Common myeloid progenitor, CD34-positive (primary cell): ENCODE data around the gene ING3.
"Not testable (repeated sequence)": the region's sequence is repeated elsewhere in the genome, so short reads cannot be mapped to it uniquely, and the experiment has no call there.

Experiments used
- CTCF ChIA-PET: fragments of 350-600 bp; sonication (Branson Sonifier 250); formaldehyde crosslinking; loops from one replicate; lab custom pipeline; 2021; ENCODE audit warnings: antibody characterized with exemption; lab: Charles Lee
- POLR2A ChIA-PET: fragments of 350-600 bp; sonication (Branson Sonifier 250); formaldehyde crosslinking; loops from one replicate; lab custom pipeline; 2021; ENCODE audit warnings: antibody characterized with exemption; lab: Charles Lee
- DNase-seq, 3 donors: peaks; one replicate each; pipeline versions ENCODE4 v3.0.0 to v3.0.0-alpha.2; 2013
- H3K27ac ChIP-seq, 2 experiments: 1 replicate in 1 of 2; 2 replicates in 1 of 2; pipeline ENCODE4 v1.7.0; 2013; ENCODE audit warnings: inconsistent platforms in 2 of 2, low read length in 2 of 2, mild to moderate bottlenecking in 2 of 2, low read depth in 1 of 2, moderate library complexity in 1 of 2; ENCODE audit not compliant: severe bottlenecking in 2 of 2, insufficient read depth in 1 of 2, poor library complexity in 1 of 2
- H3K27me3 ChIP-seq, 5 experiments: replicated peaks in 2 of 5; 1 replicate in 3 of 5; 2 replicates in 2 of 5; pipeline versions ENCODE4 v1.6.1 to v1.7.0; 2013; ENCODE audit warnings: low read length in 4 of 5, mild to moderate bottlenecking in 2 of 5, moderate library complexity in 2 of 5, inconsistent platforms in 1 of 5; ENCODE audit not compliant: insufficient read depth in 5 of 5, control insufficient read depth in 4 of 5
- H3K36me3 ChIP-seq, 4 experiments: 1 replicate in 2 of 4; 2 replicates in 2 of 4; pipeline versions ENCODE4 v1.6.1 to v1.7.0; 2013; ENCODE audit warnings: low read length in 3 of 4, control low read depth in 1 of 4, mild to moderate bottlenecking in 1 of 4; ENCODE audit not compliant: control insufficient read depth in 4 of 4, insufficient read depth in 4 of 4
- H3K4me1 ChIP-seq, 4 experiments: 1 replicate in 3 of 4; 2 replicates in 1 of 4; pipeline versions ENCODE4 v1.6.1 to v1.7.1; 2013; ENCODE audit warnings: low read length in 3 of 4, mild to moderate bottlenecking in 3 of 4, control low read depth in 1 of 4, inconsistent platforms in 1 of 4, moderate library complexity in 1 of 4; ENCODE audit not compliant: control insufficient read depth in 4 of 4, insufficient read depth in 4 of 4; ENCODE audit errors: control extremely low read depth in 1 of 4
- H3K4me3 ChIP-seq, 7 experiments: 1 replicate in 4 of 7; 2 replicates in 3 of 7; pipeline versions ENCODE4 v1.5.1 to v1.7.0; 2013; ENCODE audit warnings: mild to moderate bottlenecking in 7 of 7, low read length in 6 of 7, moderate library complexity in 6 of 7, inconsistent platforms in 2 of 7, low read depth in 2 of 7, control low read depth in 1 of 7; ENCODE audit not compliant: insufficient read depth in 4 of 7, control insufficient read depth in 1 of 7; ENCODE audit errors: extremely low read depth in 1 of 7
- H3K9me3 ChIP-seq, 5 experiments: 1 replicate in 4 of 5; 2 replicates in 1 of 5; pipeline versions ENCODE4 v1.6.1 to v1.7.1; 2013; ENCODE audit warnings: low read length in 4 of 5, mild to moderate bottlenecking in 2 of 5, inconsistent platforms in 1 of 5, low read depth in 1 of 5, moderate library complexity in 1 of 5; ENCODE audit not compliant: control insufficient read depth in 4 of 5, insufficient read depth in 2 of 5; ENCODE audit errors: control extremely low read depth in 1 of 5
- WGBS: methylation state at CpG from one replicate; pipeline ENCODE4 v1.1.5; 2013; ENCODE audit not compliant: insufficient coverage; 5-methylcytosine and 5-hydroxymethylcytosine counted together

Gene ING3

GRCh38 chr7:120981888-120982615 is 31.5 kb downstream of the ING3 start:
- no peaks in the 10 kb centered on the region for H3K27me3 ChIP-seq
- peaks cover 0 to 34% (median 3%) of the 10 kb centered on the region in 4 experiments for H3K4me1 ChIP-seq
- no peaks in the 10 kb centered on the region for H3K36me3 ChIP-seq
- 66% methylated on average over 4 of the region's 4 CpGs for WGBS
- ChIA-PET CTCF (no interaction called here), POLR2A (interaction anchor here (0.6 kb wide), 1 partner anchor 32 kb away, joined by 4 read pairs; the partner anchor contains the start of gene ING3)
- DNase-seq = peak in 2 of 3 donors; percentile 30 to 46
- H3K4me3 ChIP-seq = no peak overlapping the region
- no peak overlapping the region for H3K27ac ChIP-seq
- no peaks in the 10 kb centered on the region for H3K9me3 ChIP-seq

GRCh38 chr7:120983592-120983991 is 33.0 kb downstream of the ING3 start:
- H3K4me3 ChIP-seq, CTCF ChIA-PET, H3K27me3 ChIP-seq, POLR2A ChIA-PET, H3K9me3 ChIP-seq, DNase-seq, H3K36me3 ChIP-seq, H3K27ac ChIP-seq: not testable (repeated sequence)
- peaks cover 7 to 41% (median 9%) of the 10 kb centered on the region in 4 experiments for H3K4me1 ChIP-seq
- 90% methylated on average over 2 of the region's 8 CpGs for WGBS

GRCh38 chr7:120984406-120984805 is 33.8 kb downstream of the ING3 start:
- H3K4me1 ChIP-seq = peaks cover 10 to 44% (median 14%) of the 10 kb centered on the region in 4 experiments
- H3K27me3 ChIP-seq = no peaks in the 10 kb centered on the region
- H3K27ac ChIP-seq = no peak overlapping the region
- no peaks in the 10 kb centered on the region for H3K36me3 ChIP-seq
- POLR2A ChIA-PET = no interaction called here
- DNase-seq = no peak
- CTCF ChIA-PET = interaction anchor here (1.2 to 8.2 kb wide), 5 partner anchors 18 to 111 kb away, joined by 3 to 193 read pairs (median 4); no protein-coding TSS in a partner anchor
- no CpG with 5 or more reads among the region's 3 CpGs for WGBS
- H3K4me3 ChIP-seq = no peak overlapping the region
- no peaks in the 10 kb centered on the region for H3K9me3 ChIP-seq

GRCh38 chr7:120985130-120985758 is 34.7 kb downstream of the ING3 start:
- no peak overlapping the region for H3K4me3 ChIP-seq
- CTCF ChIA-PET = interaction anchor here (1.2 to 8.2 kb wide), 8 partner anchors 12 to 179 kb away, joined by 3 to 193 read pairs (median 5); no protein-coding TSS in a partner anchor
- DNase-seq = no peak
- H3K4me1 ChIP-seq = peaks cover 10 to 45% (median 17%) of the 10 kb centered on the region in 4 experiments
- no peaks in the 10 kb centered on the region for H3K9me3 ChIP-seq
- no peak overlapping the region for H3K27ac ChIP-seq
- POLR2A ChIA-PET = interaction anchor here (0.5 kb wide), 1 partner anchor 171 kb away, joined by 3 read pairs; no protein-coding TSS in a partner anchor
- WGBS = no CpG with 5 or more reads among the region's 2 CpGs
- no peaks in the 10 kb centered on the region for H3K36me3 ChIP-seq
- no peaks in the 10 kb centered on the region for H3K27me3 ChIP-seq

- Histone ChIP-seq H3K27me3 (no peaks in the 10 kb centered on the region), H3K9me3 (no peaks in the 10 kb centered on the region), H3K36me3 (no peaks in the 10 kb centered on the region), H3K27ac (no peak overlapping the region), H3K4me3 (no peak overlapping the region), H3K4me1 (peaks cover 7 to 45% (median 21%) of the 10 kb centered on the region in 4 experiments)
- no CpG with 5 or more reads among the region's 2 CpGs for WGBS
- no peak for DNase-seq
- POLR2A ChIA-PET = no interaction called here
- CTCF ChIA-PET = interaction anchor here (0.9 to 8.2 kb wide), 13 partner anchors 8 to 179 kb away, joined by 3 to 193 read pairs (median 6); no protein-coding TSS in a partner anchor
Measured at GRCh38 chr7:120985839-120986238, 35.3 kb downstream of the ING3 start.

GRCh38 chr7:120986650-120987049 is 36.1 kb downstream of the ING3 start:
- Histone ChIP-seq H3K4me1 (peaks cover 10 to 48% (median 25%) of the 10 kb centered on the region in 4 experiments), H3K4me3 (no peak overlapping the region), H3K27ac (no peak overlapping the region), H3K27me3 (no peaks in the 10 kb centered on the region), H3K36me3 (no peaks in the 10 kb centered on the region), H3K9me3 (no peaks in the 10 kb centered on the region)
- 100% methylated on average over 2 of the region's 2 CpGs for WGBS
- DNase-seq = no peak
- ChIA-PET POLR2A (no interaction called here), CTCF (interaction anchor here (0.7 to 8.2 kb wide), 24 partner anchors 9 to 194 kb away, joined by 3 to 193 read pairs (median 6); no protein-coding TSS in a partner anchor)
